ENCODE measurements around the gene VWA8. TPM values are rescaled to one million over a fixed set of nuclear protein-coding genes. Genes with fewer than 3 reads are reported as not detected.

Gene VWA8
- total and polyA plus RNA-seq, 2 of the 8 experiments (the other 6 are each of a cell fraction or from before 2014, with no cell fraction given), result 5.9 to 19.6 TPM

DNA sequence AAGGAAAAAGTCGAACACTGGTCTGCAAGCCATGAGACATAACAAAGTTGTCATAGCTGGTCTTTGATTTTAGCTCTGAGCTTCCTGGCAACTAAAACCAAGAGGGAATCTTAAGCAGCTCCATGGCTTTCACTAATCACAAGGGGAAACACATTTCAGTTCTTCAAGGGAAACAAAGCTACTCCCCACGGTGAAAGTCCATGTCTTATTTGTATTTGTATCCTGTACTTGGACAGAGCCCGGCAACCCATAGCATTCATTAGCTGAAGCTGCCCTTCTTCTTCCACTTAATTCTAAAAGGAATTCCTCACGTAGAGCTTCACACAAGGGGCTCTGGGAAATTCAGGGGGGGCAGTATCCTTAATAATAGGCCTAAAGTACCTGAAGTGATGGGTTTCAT lies 374.7 kb downstream of the VWA8 start:
- no peak overlapping the region for H3K27ac ChIP-seq (ENCODE audit: low read depth, low read length)
- CTCF ChIA-PET (ENCODE audit: partially characterized antibody), result interaction anchor here (0.6 to 2.4 kb wide), 7 partner anchors 9 to 202 kb away, joined by 3 to 14 read pairs (median 4); no protein-coding TSS in a partner anchor

More for the DNA sequence above, 374.7 kb downstream of the VWA8 start:
- peaks cover 0 to 3% (median 0%) of the 10 kb centered on the region in 4 experiments; a peak in 1 of 8 replicates for H3K36me3 ChIP-seq (ENCODE audit: control insufficient read depth in 2 of 4, insufficient read depth in 4 of 4, low read length in 3 of 4)
- H3K79me2 ChIP-seq (ENCODE audit: control insufficient read depth in 1 of 2, insufficient read depth in 2 of 2, low read length in 2 of 2), result no peaks in the 10 kb centered on the region
- DNase-seq (ENCODE audit: low read depth in 1 of 2, low spot score in 2 of 2) (no peak), FAIRE-seq (no peak)
- no peak overlapping the region for H3K56ac ChIP-seq (replicated peaks; ENCODE audit: insufficient read length, low read depth, low read length)
- no peak overlapping the region for H2BK5ac ChIP-seq (ENCODE audit: low read depth, low read length)
- no peaks in the 10 kb centered on the region for H3K79me1 ChIP-seq (ENCODE audit: low read depth, low read length)
- no peak for TF ChIP-seq ATF2 (IDR thresholded peaks at IDR 0.05; ENCODE audit: low read length)
- no peaks in the 10 kb centered on the region for H3K27me3 ChIP-seq (replicated peaks in 1 of 4; ENCODE audit: control insufficient read depth in 3 of 4, extremely low read depth in 1 of 4, insufficient read depth in 3 of 4, low read length in 3 of 4)
- H3K18ac ChIP-seq (ENCODE audit: extremely low read depth, low read length), result no peak overlapping the region
- no peak overlapping the region for H4K5ac ChIP-seq (ENCODE audit: insufficient read length, low read depth, low read length)
- no peak overlapping the region for H2AFZ ChIP-seq (ENCODE audit: low read length)
- no peak overlapping the region for H2BK12ac ChIP-seq (ENCODE audit: low read depth, low read length)
- H2AK5ac ChIP-seq (ENCODE audit: low read depth, low read length), result no peak overlapping the region
- no peaks in the 10 kb centered on the region for H3K9me3 ChIP-seq (ENCODE audit: insufficient read depth in 2 of 2, low read depth in 1 of 2, low read length in 1 of 2)
- no peak overlapping the region for H3K4ac ChIP-seq (replicated peaks; ENCODE audit: insufficient read length, low read depth, low read length)
- POLR2A ChIA-PET (ENCODE audit: partially characterized antibody), result no interaction called here
- H2BK15ac ChIP-seq (ENCODE audit: low read length), result no peak overlapping the region
- no peak overlapping the region for H3K4me3 ChIP-seq (ENCODE audit: extremely low read depth in 1 of 4, insufficient read depth in 2 of 4, low read depth in 3 of 4, low read length in 4 of 4)
- no peak overlapping the region for H4K91ac ChIP-seq (replicated peaks; ENCODE audit: insufficient read length, low read length)
- no peak overlapping the region for H2BK120ac ChIP-seq (replicated peaks; ENCODE audit: low read depth, low read length)
- H3K4me1 ChIP-seq (replicated peaks in 1 of 4; ENCODE audit: control insufficient read depth in 3 of 4, insufficient read depth in 4 of 4, low read length in 3 of 4), result peaks cover 0 to 3% (median 0%) of the 10 kb centered on the region in 4 experiments; a peak in 1 of 7 replicates
- no peak overlapping the region for H3K23ac ChIP-seq (ENCODE audit: insufficient read length)
- WGBS, 2 experiments (ENCODE audit: extremely low coverage in 1 of 2, insufficient coverage in 1 of 2, insufficient read length in 1 of 2, insufficient replicate concordance in 2 of 2, low coverage in 1 of 2, low lambda C conversion rate in 2 of 2, missing lambda C conversion rate in 1 of 2), result 91% methylated on average over 4 of the region's 4 CpGs; no CpG with 5 or more reads in 1 of the 2 experiments
- no peak overlapping the region for H3K9ac ChIP-seq (replicated peaks in 1 of 4; ENCODE audit: extremely low read depth in 1 of 4, low read depth in 3 of 4, low read length in 3 of 4)
- H3K23me2 ChIP-seq (ENCODE audit: low read depth, low read length), result no peaks in the 10 kb centered on the region
- H2BK20ac ChIP-seq (ENCODE audit: low read length), result no peak overlapping the region
- no peak overlapping the region for H3K14ac ChIP-seq (ENCODE audit: insufficient read length)
- no peak overlapping the region for H4K8ac ChIP-seq (ENCODE audit: extremely low read depth, insufficient read depth, low read length)
- no peaks in the 10 kb centered on the region for H4K20me1 ChIP-seq (replicated peaks in 1 of 2; ENCODE audit: control insufficient read depth in 1 of 2, insufficient read depth in 2 of 2, low read length in 2 of 2)
- H3K4me2 ChIP-seq (ENCODE audit: insufficient read depth in 1 of 2, low read depth in 2 of 2, low read length in 2 of 2), result no peak overlapping the region
